ENCODE data around the gene SEPSECS.
"Not testable (repeated sequence)": the region's sequence is repeated elsewhere in the genome, so short reads cannot be mapped to it uniquely, and the experiment has no call there.

The SEPSECS gene

GRCh38 chr4:25107827-25108516, 52.3 kb downstream of the SEPSECS start:
- DNase-seq = no peak

- no peak for DNase-seq
These were observed 53.7 kb downstream of the SEPSECS start for GRCh38 chr4:25106363-25107151.

- DNase-seq = no peak
These were observed 55.7 kb downstream of the SEPSECS start for GRCh38 chr4:25104591-25104990.

- DNase-seq = no peak
These were observed 56.8 kb downstream of the SEPSECS start for GRCh38 chr4:25103418-25103817.

GRCh38 chr4:25101836-25102235, 58.4 kb downstream of the SEPSECS start:
- no peak for DNase-seq

GRCh38 chr4:25100710-25101109, 59.5 kb downstream of the SEPSECS start:
- no peak for DNase-seq

- DNase-seq = no peak
These were observed 60.2 kb downstream of the SEPSECS start for GRCh38 chr4:25100021-25100555.

- no peak for DNase-seq
These were observed 61.0 kb downstream of the SEPSECS start for GRCh38 chr4:25098964-25099891.

- DNase-seq = no peak
These were observed 63.2 kb downstream of the SEPSECS start for GRCh38 chr4:25096981-25097443.

- no peak for DNase-seq
These were observed 63.8 kb downstream of the SEPSECS start for GRCh38 chr4:25096251-25096980.

- no peak for DNase-seq
These were observed 64.4 kb downstream of the SEPSECS start for GRCh38 chr4:25095837-25096236.

- DNase-seq = no peak
These were observed 68.1 kb downstream of the SEPSECS start for GRCh38 chr4:25092139-25092538.

- no peak for DNase-seq
These were observed 69.7 kb downstream of the SEPSECS start for GRCh38 chr4:25090516-25090915.

GRCh38 chr4:25089051-25089763, 71.0 kb downstream of the SEPSECS start:
- DNase-seq = no peak

GRCh38 chr4:25088093-25088952, 71.9 kb downstream of the SEPSECS start:
- no peak for DNase-seq

- DNase-seq = no peak
These were observed 74.6 kb downstream of the SEPSECS start for GRCh38 chr4:25085671-25086070.

GRCh38 chr4:25083441-25083840, 76.8 kb downstream of the SEPSECS start:
- not testable (repeated sequence) for DNase-seq

GRCh38 chr4:25081866-25082471, 78.3 kb downstream of the SEPSECS start:
- DNase-seq = no peak

- DNase-seq = no peak
These were observed 79.7 kb downstream of the SEPSECS start for GRCh38 chr4:25080571-25080970.

GRCh38 chr4:25078523-25078922, 81.7 kb downstream of the SEPSECS start:
- no peak for DNase-seq

Data from stimulated activated CD4-positive, alpha-beta T cell treated with anti-CD3 and anti-CD28 coated beads, Interleukin-4, amount 100 ng/mL, for 24 hours (primary cell).